Subcutaneous adipose tissue (tissue), 4 donors: Measurements from ENCODE around the gene PCBP3. TPM values are rescaled to one million over a fixed set of nuclear protein-coding genes. Genes with fewer than 3 reads are reported as not detected.

Experiments used
- total RNA-seq, 4 donors: library from RNA; depleted of rRNA; stranded (reverse); fragments of >200 nt; gene quantifications; one replicate each; pipeline ENCODE4 v1.1.0, GENCODE V29; 2016
- TF ChIP-seq, protein P1 (sequence below): fragments of 450-650 bp; IDR thresholded peaks from one replicate; pipeline ENCODE4 v1.5.1; 2016; ENCODE audit warnings: low read depth, mild to moderate bottlenecking, control low read depth, antibody characterized with exemption, moderate library complexity

PCBP3 gene
- total RNA-seq, 4 donors from 2014 or later, result 3.4 to 11.0 (median 5.7) TPM

DNA sequence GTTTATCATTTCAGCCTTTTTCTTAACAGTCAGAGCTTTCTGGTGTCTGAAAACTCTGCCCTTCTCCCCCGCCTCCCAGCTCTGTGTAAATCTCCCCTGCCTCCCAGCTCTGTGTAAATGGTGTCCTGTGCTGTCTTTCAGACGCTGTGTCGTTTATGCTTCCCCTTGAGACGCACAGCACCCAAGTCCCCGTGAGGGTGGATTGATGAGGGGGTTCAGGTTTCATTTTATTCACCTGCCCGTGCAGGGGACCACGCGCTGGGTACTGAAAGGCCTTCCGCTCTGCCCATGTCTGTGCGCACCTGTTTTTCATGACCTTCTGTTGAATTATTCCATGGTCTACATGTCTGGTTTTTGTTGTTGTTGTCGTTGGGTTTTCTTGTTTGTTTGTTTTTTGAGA lies 229.9 kb downstream of the PCBP3 start:
- TF ChIP-seq, protein P1, sequence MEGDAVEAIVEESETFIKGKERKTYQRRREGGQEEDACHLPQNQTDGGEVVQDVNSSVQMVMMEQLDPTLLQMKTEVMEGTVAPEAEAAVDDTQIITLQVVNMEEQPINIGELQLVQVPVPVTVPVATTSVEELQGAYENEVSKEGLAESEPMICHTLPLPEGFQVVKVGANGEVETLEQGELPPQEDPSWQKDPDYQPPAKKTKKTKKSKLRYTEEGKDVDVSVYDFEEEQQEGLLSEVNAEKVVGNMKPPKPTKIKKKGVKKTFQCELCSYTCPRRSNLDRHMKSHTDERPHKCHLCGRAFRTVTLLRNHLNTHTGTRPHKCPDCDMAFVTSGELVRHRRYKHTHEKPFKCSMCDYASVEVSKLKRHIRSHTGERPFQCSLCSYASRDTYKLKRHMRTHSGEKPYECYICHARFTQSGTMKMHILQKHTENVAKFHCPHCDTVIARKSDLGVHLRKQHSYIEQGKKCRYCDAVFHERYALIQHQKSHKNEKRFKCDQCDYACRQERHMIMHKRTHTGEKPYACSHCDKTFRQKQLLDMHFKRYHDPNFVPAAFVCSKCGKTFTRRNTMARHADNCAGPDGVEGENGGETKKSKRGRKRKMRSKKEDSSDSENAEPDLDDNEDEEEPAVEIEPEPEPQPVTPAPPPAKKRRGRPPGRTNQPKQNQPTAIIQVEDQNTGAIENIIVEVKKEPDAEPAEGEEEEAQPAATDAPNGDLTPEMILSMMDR, result no peak

DNA sequence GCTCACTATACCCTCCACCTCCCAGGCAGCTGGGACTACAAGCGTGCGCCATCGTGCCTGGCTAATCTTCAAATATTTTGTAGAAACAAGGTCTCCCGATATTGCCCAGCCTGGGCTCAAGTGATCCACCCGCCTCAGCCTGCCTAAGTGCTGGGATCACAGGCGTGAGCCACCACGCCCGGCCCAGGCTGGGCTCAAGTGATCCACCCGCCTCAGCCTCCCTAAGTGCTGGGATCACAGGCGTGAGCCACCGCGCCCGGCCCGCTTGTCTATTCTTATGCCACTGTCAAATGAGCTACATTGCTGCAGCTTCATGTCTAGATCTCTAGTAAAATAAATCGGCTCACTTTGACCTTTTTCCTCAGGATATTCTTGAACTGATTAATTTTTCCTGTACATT lies 230.3 kb downstream of the PCBP3 start:
- TF ChIP-seq, protein P1, result no peak

DNA sequence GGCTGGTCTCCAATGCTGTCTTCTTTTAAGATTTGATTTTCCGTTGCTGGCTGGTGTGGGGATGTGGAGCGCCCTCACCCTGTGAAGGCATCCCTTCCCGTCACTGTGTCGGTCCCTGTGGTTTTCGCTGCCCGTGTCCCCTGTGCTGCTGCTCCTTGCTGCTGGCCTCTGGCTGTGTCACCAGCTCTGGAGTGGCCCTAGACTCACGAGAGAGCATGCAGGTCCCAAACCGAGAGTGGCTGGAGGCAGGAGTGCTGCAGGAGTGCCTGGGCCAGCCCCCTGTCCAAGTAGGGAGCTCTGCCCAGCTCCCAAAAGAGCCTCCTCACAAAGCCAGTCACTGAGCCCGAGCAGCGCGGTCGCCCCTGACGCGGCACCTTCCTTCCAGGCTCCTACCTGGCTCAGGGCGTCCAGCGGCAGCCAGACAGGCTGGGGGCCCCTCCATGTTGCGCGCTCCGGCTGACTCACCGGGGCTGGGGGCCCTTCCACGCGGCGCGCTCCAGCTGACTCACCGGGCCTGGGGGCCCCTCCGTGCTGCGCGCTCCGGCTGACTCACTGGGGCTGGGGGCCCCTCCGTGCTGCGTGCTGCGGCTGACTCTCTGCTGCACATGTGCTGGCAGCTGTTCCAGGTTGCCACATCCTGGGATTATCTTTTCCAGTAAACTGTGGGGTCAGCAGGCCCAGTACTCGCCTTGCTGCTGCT lies 231.3 kb downstream of the PCBP3 start:
- TF ChIP-seq, protein P1, result no peak

DNA sequence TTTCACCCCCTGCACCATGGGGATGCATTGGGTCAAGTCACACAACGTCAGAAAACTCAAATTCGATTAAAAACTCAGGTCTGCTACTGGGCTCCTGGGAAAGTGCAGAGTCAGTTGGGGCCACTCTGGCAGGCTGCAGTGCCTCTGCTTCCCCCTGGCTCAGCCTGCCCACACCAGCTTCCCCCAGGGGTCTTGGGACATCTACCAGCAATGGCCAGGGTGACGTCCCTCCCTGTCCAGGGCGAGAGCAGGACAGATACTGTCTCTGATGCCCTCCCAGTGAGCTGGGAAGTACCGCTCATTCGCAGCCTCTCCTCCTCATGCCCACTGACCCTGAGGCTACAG lies 231.9 kb downstream of the PCBP3 start:
- TF ChIP-seq, protein P1, result no peak

DNA sequence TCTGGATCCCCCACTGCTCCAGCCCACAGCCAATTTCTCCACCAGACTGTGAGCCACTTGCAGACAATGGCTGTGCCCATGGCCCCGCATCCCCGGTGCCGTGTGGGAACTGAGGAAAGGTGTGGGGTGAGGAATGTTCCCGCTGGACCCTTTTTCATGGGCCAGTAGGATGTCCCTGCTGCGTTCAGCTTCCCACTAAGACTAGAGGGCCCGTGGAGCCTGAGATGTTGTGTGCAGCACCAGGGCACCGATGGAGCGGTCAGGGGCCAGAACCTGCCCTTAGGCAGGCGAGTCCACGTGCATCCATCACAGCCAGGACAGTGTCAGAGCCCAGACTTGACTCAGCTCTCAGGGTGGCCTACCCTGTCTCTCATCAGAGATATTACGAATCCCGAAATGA lies 232.4 kb downstream of the PCBP3 start:
- TF ChIP-seq, protein P1, result no peak

DNA sequence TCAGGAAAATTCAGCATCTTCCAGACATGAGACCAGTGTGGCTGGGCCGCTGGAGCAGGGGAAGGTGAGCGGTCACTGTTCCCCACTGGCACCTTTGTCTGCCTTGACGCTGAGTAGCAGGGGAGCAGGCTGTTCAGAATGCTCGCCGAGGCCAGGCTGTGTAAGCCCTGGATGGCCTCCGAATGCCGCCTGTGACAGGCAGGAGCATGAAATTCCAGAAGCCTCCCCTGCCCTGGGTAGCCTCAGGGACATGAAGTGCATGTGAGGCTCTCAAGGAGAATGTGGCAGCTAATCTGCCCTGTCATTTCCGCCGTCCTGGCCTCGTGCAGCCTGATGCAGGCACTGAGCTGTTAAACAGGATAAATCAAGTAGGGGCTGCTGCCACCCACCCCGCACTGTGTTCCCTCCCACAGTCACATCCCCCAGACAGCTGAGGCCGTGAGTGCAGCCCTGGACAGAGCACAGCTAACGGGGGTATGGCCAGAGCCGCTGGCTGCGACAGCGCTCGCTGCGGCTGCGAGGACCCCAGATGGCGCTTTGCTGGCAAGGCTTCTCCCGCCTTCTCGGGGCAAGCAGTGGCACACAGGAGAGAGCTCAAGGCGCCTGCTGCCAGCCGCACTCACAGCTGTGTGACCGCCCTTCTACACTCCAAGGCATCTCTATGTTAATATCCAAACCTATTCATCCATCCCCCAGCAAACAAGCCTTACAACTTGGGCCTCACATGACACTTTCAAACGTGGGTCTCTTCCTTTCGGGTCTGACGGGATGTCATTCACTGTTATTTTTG lies 233.1 kb downstream of the PCBP3 start:
- TF ChIP-seq, protein P1, result no peak

DNA sequence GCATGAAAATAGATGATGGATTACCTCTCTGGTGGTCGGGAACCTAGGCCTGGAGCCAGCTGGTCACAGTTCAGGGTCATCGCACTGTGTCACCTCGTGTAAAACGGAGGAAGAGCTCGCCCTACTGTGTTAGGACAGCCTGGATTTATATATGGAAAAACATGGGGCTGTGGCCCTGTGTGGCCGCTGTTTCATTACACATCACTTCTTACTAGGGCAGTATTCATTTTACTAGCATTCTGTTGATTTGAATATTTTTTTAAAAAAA lies 233.6 kb downstream of the PCBP3 start:
- TF ChIP-seq, protein P1, result no peak
